Medulla oblongata (tissue), 1 donor: Measurements from ENCODE around the gene PPP2R5B.
"Not testable (repeated sequence)": the region's sequence is repeated elsewhere in the genome, so short reads cannot be mapped to it uniquely, and the experiment has no call there.

Experiments
- DNase-seq: peaks from one replicate; pipeline ENCODE4 v3.0.0-alpha.2; 2015; ENCODE audit errors: extremely low spot score

PPP2R5B gene

DNA sequence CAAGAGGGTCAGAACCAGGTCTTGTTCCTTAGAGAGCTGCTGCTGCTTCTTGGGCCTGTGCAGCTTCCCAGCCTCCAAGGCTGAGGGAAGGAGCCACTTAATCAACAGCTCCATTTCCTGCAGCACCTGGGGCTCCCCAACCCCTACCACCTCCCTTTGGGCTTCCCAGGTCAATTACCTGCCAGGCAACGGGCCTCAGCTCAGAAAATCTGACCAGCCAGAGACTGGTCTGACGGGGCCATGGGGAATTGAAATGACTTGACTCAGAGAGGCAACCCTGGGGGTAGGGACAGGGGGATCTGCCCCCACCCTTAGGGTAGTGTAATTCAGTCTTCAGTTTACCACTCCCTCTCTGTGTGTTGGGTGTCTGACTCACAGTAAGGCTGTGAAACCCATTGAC is 52.2 kb downstream of the PPP2R5B start:
- no peak for DNase-seq

DNA sequence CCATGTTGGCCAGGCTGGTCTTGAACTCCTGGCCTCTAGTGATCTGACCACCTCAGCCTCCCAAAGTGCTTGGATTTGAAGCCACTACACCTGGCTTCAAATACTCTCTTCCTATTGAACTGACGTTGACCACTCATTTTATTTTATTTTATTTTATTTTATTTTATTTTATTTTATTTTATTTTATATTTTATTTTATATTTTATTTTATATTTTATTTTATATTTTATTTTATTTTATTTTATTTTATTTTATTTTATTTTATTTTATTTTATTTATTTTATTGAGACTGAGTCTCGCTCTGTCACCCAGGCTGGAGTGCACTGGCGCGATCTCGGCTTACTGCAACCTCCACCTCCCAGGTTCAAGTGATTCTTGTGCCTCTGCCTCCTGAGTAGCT is 58.9 kb downstream of the PPP2R5B start:
- DNase-seq = not testable (repeated sequence)
